Stimulated activated CD4-positive, alpha-beta T cell treated with anti-CD3 and anti-CD28 coated beads, Interleukin-1b, Interleukin-23, amount 100 ng/mL, for 48 hours (primary cell): Measurements from ENCODE around the gene GYPC.
"Not testable (repeated sequence)": the region's sequence is repeated elsewhere in the genome, so short reads cannot be mapped to it uniquely, and the experiment has no call there.

Experiments
- DNase-seq: peaks from one replicate; pipeline ENCODE4 v3.0.0-alpha.2; 2020

The GYPC gene

DNA sequence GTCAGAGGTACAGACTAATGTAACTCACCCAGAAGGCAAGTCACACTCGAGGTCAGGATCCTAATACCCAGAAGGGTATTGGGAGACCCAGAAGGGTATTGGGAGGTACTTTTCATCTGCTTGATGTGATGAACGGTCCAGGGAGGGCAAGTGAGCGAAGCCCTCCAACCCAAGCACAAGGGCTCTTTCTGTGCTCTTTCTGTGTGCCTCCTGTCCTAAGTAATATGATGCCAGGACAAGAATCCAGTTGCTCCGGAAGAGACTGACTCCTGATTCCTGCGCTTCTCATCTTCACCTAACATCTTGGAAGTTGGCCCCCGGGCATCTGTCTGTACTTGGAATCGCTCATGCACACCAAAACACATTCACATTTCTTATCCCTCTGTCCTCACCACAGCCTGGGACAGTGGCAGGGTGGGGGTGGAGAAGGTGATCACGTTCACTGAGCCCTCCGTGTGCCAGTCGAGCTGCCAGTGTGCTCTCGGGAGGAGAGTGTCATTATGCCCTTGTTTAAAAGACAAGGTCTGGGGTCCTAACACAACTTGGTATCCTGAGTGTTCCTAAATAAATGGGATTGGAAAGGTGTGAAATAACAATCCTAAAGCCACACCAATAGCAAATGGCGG is 17.1 kb downstream of the GYPC start:
- DNase-seq, result no peak

DNA sequence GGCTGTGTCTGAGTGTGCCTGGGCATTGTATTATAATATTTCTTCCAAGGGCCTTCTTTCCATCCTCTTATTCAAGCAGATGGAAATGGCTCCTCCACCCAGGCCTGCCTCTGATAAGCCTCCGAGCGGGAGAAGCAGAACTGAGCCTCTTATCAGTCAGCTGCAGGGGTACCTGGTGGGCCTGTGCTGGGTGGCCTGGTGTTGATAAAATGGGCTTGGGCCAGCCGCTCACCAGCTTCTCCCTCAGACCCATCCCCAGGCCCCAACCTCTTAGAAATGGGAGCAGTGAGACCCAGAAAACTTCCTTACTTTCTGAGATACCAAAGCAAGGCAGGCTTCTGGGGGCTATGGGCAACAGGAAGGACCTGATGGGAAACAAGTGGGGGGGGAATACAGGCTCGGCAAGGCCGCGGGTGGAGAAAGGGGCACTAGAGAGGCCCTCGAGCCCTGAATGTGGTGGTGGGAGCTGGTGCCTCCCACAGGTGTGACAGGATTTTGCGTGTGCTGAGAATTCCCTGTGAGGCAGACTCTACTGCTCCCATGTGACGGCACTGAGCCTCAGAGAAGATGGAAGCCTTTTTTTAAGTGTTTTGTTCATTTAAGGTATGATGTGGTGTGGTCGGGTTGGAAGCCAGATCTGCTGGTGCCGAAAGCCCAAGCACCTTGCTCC is 18.3 kb downstream of the GYPC start:
- no peak for DNase-seq

DNA sequence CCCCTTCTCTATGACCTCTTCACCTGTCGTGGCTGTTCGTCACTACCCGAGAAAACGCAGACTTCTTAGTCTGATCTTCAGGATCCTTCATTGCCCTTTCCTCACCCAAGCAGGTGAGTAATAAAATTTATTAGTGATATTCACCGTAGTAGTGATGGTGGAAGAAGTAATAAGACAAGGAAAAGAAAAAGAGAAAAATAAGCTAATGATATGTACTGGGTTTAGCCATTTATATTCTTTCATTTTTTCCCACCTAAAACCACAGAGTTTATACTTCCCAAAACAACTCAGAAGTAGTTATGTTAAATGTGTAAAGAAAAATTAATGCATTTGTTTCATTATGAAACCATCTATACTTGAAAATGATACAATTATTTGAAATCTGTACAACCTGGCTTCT is 19.7 kb downstream of the GYPC start:
- DNase-seq, result no peak

DNA sequence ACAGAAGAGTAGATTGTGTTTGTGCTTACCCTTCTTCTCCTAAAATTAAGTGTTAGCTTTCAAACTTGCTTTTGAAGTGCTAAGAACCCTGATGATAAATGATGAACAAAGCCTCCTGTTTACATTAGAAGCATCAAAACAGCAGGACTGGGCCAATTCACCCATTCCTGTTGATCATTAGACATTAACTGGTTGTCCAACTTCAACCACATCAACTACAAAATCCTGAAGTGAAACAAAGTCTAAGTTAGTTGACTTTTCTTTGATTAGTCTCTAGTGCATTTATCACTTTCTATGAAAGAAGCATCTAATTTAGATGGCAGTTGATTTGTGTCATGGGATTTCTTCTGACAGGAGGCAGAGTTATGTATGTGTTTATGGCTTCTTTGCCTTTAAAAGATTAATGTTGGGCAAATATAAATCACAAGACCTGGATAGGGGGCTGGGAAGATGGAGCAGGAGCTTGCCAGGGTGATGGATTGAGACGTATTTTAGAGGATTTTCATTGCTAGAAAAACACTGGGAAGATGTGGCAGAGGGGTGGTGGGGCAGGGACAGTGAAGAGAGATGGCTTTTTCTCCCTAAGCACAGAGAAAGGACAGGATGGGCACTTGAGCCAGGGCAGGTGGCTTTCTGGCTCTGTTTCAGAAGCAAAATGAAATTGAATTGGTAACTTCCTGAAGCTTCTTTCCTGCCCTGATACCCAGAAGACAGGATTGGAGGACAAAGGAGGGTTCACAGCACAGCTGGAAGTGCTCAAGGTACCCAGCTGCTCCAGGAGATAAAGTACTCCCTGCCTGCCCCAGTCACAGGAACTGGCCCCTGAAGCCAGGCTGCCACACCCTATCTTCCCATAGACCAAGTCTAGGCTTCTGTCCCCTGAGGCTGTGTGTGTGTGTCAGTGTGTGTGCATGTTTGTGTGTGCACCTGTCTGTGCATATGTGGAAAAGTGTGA is 20.5 kb downstream of the GYPC start:
- no peak for DNase-seq

DNA sequence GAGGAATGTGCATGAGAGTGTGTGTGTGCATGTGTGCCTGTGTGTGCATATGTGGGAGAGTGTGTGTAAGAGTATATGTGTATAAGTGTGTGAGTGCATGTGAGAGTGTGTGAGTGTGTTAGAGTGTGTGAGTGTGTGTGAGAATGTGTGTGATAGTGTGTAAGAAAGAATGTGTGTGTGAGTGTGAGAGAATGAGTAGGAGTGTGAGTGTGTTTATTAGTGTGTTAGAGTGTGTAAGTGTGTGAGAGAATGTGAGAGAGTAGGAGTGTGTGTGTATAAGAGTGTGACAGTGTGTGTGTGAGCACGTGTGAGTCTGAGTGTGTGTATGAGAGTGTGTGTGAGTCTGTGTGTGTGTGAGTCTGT is 21.2 kb downstream of the GYPC start:
- no peak for DNase-seq

GRCh38 chr2:126678269-126679065 is 22.5 kb downstream of the GYPC start:
- DNase-seq, result no peak

GRCh38 chr2:126679094-126679713 is 23.2 kb downstream of the GYPC start:
- DNase-seq, result no peak

DNA sequence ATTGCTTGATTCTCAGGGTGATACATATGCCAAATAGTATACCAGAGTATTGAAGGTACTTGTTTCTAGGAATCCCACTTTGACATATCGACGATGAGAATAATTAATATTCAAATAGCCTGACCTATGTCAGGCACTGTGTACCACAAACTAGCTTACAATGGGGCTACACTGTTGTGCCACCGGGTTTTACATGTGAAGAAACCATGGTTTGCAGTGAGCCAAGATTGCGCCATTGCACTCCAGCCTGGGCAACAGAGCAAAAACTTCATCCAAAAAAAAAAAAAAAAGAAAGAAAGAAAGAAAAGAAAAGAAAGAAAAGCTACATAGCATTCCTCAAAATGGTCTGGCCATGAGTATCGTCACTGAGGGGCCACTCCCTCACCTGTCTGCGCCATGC is 25.5 kb downstream of the GYPC start:
- no peak for DNase-seq

GRCh38 chr2:126685629-126686028 is 29.7 kb downstream of the GYPC start:
- no peak for DNase-seq

DNA sequence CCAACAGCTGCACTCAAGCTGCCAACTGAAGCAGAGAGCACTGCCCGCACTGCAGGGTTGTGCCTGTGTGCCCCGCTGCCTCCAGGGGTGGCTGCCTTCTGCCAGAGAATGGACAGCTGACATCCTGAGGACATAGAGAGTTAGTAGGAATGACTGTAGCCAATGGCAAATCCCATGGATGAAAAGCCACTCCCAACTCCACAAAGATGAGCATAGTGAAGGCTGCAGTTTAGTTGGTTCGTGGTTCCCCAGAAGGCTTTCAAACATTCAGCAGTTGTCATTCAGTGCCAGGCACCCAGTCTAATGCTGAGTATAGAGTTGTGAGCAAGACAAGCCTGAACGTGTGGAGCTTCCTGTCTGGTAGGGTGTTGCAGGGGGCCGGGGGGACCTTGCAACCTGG is 30.3 kb downstream of the GYPC start:
- DNase-seq, result no peak

- no peak for DNase-seq
These were observed 31.0 kb downstream of the GYPC start for GRCh38 chr2:126686841-126687485.

DNA sequence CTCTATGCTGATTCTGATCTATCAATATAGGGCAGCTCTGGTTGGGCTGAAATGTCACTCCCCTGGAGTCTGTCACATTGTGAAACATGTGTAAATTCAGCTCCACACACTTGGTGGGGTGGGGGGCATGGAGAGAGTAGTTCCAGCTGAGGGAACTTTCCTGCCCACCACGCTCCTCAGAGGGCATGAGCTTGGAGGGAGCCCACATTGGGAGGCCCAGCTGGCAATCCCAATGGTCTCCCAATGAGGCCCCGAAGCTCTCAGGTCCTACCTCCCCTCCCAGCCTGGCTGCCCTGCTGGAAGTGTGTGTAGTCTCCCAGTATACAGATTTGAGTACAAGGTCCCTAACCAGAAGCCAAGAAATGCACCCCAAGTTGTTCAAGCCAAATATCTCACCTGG is 31.5 kb downstream of the GYPC start:
- no peak for DNase-seq

DNA sequence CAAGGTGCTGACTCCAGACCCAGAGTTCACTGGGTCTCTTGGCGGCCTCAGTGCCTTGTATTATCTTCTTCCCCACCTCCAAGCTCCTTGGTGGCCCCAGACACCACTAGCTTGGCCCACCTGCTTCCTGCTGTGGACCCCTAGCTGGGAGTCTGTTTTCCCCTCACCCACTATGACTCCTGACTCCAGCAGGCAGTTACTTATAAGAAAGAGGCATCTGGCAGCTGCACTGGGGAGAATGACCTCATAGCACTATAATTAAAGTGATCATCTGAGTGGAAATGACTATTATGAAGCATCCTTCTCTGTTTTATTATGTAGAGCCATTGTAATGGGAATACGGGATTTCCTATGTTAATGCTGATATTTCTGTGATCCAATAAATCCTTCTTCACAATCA is 32.6 kb downstream of the GYPC start:
- DNase-seq, result not testable (repeated sequence)

- not testable (repeated sequence) for DNase-seq
These were observed 36.3 kb downstream of the GYPC start for GRCh38 chr2:126692241-126692640.

DNA sequence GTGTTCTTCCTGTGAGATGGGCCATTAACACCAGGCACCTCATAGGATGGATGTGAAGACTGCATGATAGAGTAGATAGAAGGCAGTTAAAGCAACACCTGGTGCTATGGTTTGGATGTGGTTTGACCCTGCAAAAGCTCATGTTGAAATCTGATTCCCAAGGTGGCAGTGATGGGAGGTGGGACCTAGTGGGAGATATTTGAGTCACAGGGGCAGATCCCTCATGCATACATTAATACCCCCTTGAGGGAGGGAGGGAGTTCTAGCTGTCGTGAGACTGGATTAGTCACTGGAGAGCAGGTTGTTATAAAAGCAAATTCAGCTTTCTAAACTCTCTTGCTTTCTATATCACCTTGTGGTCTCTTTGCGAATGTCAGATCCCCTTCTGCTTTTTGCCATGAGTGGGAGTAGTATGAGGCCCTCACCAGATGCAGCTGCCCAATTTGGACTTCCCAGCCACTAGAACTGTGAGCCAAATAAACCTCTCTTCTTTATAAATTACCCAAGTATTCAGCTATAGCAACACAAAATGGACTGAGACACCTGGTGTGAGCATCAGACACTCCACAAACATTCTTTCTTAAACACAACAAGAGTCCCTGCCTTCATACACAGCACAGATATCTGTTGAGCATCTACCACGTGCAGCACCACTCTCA is 37.1 kb downstream of the GYPC start:
- not testable (repeated sequence) for DNase-seq

DNA sequence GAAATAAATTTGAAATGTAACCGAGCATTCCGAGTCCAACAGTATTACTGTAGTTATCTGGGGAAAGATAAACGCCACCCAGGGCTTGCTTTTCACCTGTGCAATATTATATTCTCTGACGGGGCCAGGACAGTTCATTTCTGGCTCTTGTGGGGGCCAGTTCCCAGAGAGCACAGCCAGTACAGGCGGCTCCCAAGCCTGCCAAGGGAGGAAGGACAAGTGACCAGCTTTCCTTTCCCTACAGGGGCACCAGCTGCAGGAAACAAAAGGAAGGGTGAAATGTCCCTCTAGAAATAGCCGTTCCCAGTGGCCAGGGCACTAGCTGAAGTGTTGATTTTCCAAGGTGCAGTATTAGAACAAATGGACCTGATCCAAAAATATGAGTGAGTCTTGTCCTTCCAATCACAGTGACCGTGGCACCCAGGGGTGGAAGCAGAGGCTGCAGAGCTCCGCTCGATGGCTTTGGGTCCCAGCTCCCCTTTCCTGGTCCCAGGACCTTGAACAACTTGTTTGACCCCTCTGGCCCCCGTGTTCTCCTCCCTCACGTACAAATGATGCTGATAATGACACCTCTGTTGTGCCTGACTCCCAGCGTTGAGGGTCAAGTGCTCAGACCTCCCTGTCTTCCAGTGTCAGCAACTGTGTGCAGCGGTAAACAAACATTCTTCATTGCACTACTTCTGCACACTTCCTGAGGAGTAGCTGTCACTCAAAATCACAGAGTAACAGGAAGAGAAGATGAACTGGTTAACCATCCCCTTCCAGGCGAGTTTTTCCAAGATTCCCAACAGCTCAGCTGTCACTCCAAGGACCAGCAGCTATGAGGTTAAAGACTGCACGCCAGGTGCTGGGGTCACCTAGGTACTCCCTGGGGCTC is 40.9 kb downstream of the GYPC start:
- no peak for DNase-seq

- DNase-seq, result no peak
These were observed 42.4 kb downstream of the GYPC start for GRCh38 chr2:126698376-126698775.

- no peak for DNase-seq
These were observed 43.1 kb downstream of the GYPC start for GRCh38 chr2:126699018-126699417.

DNA sequence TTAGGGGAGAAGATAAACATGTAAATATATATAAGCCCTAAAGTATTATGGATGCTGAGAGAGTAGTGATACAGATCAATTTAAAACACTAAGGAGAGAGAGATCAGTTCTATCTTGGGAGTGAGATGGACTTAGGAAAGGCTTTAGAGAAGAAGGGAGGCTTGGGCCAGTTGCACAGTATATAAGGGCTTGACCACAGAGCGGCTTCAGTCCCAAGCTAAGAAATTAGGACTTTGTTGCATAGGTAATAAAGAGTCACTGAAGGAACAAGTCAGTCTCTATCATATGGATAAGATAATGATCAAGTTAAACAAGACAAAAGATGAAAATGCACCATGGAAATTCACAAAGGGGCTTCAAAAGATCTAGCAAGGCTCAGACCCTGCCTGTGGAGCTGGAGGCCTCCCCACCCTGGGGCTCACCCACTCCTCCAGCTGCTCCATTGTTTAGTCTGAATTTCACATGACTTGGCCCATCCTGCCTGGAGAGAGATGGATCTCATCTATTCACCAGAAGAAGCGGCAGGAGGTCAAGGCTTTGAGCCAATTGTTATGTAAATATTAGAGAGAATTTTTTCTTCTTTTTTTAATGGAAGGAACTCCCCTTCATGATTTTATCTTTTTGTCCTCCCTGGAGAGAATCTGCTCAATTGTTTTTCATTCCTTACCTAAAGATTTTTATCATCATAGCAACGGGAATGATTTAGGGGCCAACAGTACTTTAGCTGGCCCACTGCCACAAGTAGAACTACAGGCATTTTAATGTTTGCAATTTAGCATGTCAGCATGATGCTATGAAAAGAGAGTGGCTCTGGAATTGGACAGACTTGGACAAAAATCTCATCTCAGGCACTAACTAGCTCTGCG is 44.0 kb downstream of the GYPC start:
- no peak for DNase-seq
